Right kidney (tissue), 1 donor: ENCODE results near the gene C10orf71.

Experiments used
- DNase-seq: peaks from one replicate; pipeline ENCODE4 v3.0.0-alpha.2; 2016

Gene C10orf71

GRCh38 chr10:49320191-49320590 lies 21.2 kb downstream of the C10orf71 start:
- no peak for DNase-seq

GRCh38 chr10:49321021-49321420 lies 22.1 kb downstream of the C10orf71 start:
- DNase-seq, result no peak

GRCh38 chr10:49322371-49323170 lies 23.6 kb downstream of the C10orf71 start:
- DNase-seq, result no peak

DNA sequence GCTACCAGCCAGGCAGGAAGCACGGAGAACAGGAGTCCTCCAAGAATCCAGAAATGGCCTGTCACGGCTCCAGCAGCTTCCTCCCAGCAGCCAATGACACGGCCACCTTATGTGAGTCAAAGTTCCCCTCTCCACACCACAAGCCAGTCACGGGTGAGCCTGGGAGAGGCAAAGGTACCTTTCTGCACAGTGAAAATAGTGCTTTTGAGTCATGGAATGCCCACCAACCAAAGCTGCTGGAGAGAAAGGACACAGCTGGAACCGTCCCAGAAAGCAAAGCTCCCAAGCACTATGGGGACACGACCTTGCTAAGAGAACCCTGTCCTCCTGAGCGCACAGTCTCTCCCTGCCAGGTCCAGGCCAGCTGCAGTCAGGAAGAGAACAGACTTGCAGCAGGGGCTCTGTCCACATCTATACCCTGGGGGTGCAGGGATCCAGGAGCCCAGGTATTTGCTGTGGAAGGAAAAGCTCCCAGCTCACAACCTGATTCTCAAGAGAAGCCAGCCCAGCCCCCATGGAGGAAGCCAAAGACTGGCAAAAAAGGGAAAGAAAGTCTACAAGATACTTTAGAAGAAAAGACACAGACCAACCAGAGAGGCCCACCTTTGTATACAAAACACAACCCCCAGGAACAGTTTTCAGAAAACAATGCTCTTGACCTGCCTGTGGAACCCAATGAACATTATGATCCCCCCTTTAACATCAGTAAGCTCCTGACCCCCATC lies 24.4 kb downstream of the C10orf71 start:
- no peak for DNase-seq

- no peak for DNase-seq
Observed at GRCh38 chr10:49323896-49324270, 24.9 kb downstream of the C10orf71 start.

GRCh38 chr10:49324711-49325110 lies 25.7 kb downstream of the C10orf71 start:
- DNase-seq, result no peak

DNA sequence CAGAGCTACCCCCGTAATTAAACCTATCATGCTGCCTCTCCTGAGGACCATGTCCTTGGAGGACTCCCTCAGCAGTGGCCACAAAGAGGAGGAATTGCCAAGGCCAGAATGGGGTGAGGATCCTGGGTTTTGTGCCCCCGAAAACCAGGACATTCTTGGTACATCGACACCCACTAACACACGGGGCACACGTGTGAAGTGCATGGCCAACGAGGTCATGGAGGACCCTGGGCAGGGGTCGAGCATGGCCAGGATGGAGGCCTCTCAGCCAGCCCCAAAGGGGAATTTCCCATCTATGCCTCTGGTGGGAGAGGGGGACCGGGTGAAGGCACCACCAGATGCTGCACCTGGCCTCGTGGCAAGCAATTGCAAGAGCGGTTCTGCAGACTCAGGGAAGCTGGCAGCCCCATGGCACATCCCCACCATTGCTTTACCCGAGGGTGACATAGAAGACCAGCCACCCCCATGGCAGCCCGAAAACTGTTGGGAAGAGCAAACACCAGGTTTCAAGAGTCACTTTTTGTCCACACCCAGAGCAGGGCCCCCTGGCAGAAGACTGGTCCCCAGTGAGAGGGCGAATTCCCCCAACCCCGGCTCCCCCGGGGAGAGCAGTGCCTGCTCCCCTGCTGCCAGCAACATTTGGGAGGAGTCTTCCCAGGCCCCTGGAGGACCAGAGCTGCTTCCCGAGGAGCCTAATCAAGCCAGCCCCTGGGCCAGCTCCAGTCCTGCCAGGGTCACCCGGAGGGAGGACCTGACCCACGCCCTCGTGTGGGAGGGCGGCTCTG lies 26.4 kb downstream of the C10orf71 start:
- DNase-seq, result no peak

- no peak for DNase-seq
Observed at GRCh38 chr10:49325916-49326783, 27.2 kb downstream of the C10orf71 start.

DNA sequence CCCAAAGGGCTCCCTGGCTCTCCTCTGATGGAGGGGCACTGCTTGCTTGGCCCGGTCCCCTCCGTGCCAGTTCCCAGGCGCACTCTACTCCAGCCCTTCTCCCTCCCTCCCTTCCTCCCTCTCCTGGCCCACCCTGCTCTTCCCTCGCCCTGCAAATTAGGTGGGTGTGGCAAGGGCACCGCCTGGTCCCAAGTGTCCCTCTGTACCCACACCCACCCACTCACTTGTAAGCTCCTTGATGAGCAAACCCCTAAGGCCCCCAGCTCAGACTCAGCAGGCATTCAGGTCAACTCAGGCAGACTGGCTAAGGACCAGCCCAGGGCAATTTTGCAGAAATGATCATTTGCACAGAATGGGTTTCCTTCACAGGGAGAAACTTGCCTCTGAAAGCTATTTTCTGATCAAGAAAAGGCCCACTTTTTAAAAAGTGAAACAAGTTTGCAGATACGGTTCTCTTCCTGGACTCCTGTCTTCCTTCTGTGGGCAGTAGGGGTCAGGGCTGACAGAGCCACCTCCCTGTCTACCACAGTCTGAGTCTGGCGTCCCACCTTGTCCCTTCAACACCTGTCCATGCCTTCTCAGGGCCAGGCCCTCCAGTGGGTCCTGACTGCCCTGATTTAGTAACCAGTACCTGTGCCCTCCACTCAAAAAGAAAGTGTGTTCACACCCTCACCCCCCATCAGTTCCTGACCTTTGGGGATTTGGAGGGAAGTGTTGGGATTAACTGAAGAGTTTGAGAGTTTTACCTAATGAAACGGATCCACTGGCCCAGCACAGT lies 28.3 kb downstream of the C10orf71 start:
- no peak for DNase-seq

DNA sequence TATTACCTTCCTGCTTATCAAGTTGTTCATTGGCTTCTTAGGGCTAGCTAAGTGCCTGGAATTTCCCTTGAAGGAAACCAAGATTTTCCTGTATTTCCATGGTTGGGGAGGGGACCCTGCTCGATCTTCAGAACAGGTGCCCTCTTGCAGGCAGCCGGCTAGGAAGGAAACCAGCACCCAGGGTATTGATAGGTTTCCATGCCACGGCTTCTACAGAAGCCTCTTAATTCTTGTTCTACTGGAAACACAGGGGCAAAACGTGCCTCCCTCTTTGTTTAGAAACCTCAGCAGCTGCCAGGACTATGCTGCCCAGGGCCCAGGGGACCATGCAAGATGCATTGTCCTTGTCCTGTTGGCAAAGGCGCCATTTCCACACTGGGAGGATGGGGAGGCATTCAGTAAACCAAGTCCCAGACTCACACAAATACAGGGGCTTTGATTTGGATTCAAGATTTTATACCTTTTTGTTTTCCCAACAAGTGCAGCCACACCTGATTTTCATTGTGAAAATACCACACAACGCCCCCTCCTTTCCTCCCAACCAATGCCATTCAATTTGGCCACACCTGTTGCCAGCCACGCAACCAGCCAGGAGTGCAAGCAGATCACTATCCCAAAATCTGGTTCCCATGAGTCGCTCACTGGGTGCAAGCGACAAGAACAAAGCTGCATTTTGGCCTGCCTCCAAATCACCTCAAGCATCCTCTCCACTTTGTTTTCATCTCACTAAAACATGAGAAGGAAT lies 29.6 kb downstream of the C10orf71 start:
- no peak for DNase-seq

GRCh38 chr10:49329146-49329505 lies 30.2 kb downstream of the C10orf71 start:
- DNase-seq, result no peak

- DNase-seq, result no peak
Observed at GRCh38 chr10:49330127-49330665, 31.2 kb downstream of the C10orf71 start.

DNA sequence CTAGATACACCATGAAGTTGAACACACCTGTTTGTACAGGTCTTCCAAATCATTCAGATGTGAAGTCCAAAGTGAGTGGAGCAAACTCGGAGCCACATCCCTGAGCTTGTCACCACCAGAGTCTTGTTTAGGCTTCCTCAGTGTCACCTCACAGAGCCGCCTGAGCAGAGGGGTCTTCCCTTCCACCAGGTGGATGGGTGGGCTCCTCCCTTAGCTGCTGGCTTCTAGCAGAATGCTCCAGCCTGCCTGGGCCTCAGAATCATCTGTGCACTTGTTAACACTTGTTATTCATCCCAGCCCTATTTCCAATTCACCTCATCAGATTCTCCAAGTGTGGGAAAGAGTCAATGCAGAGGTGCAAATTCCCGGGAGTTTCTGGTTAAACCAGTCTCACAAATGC lies 32.5 kb downstream of the C10orf71 start:
- no peak for DNase-seq

DNA sequence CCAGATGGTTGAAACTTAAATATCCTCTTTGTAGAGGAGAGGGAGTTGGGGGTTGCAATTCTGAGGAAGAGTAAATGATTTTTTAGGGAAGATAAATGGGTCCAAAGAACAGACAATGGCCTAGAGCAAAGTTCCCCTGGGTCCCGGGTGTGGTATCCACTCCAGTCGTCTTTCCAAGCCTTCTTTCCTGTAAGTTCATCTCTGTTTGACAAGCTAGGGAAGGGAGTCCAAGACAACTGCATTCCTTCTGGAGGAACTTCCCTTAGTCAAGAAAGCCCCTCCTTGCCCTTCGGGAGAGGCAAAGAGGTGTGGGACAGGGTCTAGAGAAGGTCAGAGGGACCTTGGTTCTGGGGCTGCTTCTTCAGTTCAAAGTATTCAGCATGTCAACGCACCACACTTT lies 33.4 kb downstream of the C10orf71 start:
- no peak for DNase-seq

GRCh38 chr10:49332768-49333167 lies 33.8 kb downstream of the C10orf71 start:
- DNase-seq, result no peak

DNA sequence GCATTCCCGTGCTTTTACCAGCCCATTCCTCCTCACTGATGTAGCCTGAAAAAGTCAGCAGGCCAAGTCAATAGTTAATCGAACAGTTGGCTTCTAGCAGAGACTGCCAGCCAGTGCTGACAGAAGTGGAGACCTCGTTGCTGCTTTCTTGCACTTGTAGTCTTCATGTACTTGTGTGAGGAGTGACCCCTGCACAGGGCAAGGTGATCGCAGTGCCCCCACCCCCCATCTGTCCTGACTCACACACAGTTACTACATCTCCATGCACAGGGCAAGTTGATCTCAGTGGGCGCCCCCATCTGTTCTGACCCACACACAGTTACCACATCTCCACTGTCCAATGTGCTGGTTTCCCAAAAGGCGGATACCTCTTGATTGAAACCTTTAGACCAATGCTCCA lies 34.2 kb downstream of the C10orf71 start:
- DNase-seq, result no peak

- DNase-seq, result no peak
Observed at GRCh38 chr10:49334964-49335363, 36.0 kb downstream of the C10orf71 start.

GRCh38 chr10:49335364-49335972 lies 36.5 kb downstream of the C10orf71 start:
- DNase-seq, result no peak

DNA sequence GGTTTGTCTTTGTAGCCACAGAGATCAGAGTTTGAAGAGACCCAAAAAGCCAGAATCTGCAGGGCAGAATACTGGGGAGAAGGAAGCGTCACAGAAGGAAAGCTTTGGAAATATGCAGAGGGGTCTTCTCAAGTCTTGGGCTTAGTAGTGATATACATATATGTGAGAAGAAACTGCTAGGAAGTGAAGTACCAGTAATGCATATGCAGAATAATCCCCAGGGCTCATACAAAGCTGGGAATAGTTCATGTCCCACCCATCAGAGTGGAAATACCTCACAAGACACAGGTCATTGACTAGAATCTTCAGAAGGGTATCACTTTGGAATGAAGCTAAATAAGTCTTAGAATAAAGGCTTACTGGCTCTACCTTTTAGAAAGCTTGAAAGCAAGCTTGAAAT lies 39.6 kb downstream of the C10orf71 start:
- DNase-seq, result no peak

DNA sequence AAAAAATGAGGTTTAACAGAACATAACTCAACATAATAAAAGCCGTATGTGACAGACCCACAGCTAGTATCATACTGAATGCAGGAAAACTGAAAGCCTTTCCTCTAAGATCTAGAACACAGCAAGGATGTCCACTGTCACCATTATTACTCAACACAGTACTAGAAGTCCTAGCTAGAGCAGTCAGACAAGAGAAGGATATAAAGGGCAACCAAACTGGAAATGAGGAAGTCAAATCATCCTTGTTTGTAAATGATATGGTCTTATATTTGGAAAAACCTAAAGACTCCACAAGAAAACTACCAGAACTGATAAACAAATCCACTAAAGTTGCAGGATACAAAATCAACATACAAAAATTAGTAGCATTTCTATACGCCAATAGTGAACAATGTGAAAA lies 45.9 kb downstream of the C10orf71 start:
- no peak for DNase-seq
